ENCODE results near the gene ATXN1. TPM values are rescaled to one million over a fixed set of nuclear protein-coding genes. Genes with fewer than 3 reads are reported as not detected.

ATXN1 gene
- total RNA-seq, 1 experiment from 2014 or later = 5.6 TPM

DNA sequence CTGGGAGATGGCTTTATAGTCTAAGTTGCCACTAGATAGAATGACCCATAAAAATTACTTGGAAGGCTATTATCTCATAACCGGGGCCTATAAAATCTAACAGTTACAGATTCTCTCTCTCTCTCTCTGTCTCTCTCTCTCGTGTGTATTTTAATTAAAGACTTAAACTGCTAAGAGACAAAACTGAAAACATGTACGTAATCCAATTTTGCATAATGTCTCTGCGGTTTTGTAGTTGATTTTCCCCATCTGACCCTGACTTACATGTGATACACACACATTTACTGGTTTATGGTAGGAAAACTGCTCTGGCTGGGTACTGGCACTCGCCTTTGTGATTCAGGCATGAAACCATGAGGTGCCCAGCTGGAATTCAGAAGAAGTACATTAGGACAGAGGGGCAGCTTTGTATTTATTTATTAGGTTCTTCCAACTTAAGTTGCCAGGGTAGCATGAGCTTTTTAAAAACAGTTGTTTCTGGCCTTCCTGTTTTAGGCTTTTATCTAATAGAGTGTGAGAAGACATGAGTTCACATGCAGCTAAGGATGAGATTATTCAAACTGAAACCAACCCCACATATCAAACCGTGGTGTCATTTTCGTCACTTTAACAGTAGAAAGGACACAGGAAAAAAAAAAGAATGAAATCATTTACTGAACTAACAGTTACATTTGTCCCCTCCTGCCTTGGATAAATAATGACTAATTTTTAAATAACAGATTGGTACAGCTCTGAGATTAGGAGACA is 340.4 kb downstream of the ATXN1 start:
- Histone ChIP-seq H3K56ac (ENCODE audit: insufficient read length, low read depth, low read length) (no peak overlapping the region), H2BK120ac (ENCODE audit: low read depth, low read length, poor library complexity, severe bottlenecking) (no peak overlapping the region), H4K91ac (ENCODE audit: insufficient read length, low read depth, low read length) (no peak overlapping the region), H2BK15ac (ENCODE audit: low read depth, low read length) (no peak overlapping the region), H3K9me3 (ENCODE audit: control insufficient read depth, low read depth, low read length) (no peaks in the 10 kb centered on the region), H3K9ac (ENCODE audit: extremely low read depth, insufficient read length, low read length) (no peak overlapping the region), H3K27me3 (ENCODE audit: insufficient read depth, low read length) (no peaks in the 10 kb centered on the region), H2BK5ac (ENCODE audit: insufficient read length, low read length) (no peak overlapping the region), H3K4me2 (ENCODE audit: insufficient read depth, insufficient read length, low read length) (no peak overlapping the region), H3K4me1 (ENCODE audit: insufficient read depth, low read length) (peaks cover 5% of the 10 kb centered on the region; the same call in 1 of the 2 replicates), H3K23me2 (ENCODE audit: insufficient read length, low read depth, low read length, poor library complexity, severe bottlenecking) (no peaks in the 10 kb centered on the region), H3K4ac (ENCODE audit: low read depth, low read length) (no peak overlapping the region), H4K8ac (replicated peaks; ENCODE audit: insufficient read length, low read depth, low read length) (no peak overlapping the region), H3K14ac (ENCODE audit: insufficient read depth, low read length) (no peak overlapping the region), H4K20me1 (ENCODE audit: control insufficient read depth, insufficient read depth, insufficient read length) (no peaks in the 10 kb centered on the region), H2BK20ac (ENCODE audit: low read depth, low read length, poor library complexity, severe bottlenecking) (no peak overlapping the region), H2BK12ac (ENCODE audit: insufficient read length, low read depth, low read length) (no peak overlapping the region), H4K5ac (ENCODE audit: insufficient read length, low read depth, low read length) (no peak overlapping the region), H3K18ac (ENCODE audit: insufficient read length, low read depth, low read length) (no peak overlapping the region), H3K27ac (ENCODE audit: insufficient read length, low read depth, low read length) (no peak overlapping the region), H3K79me1 (ENCODE audit: insufficient read depth, low read depth, low read length, poor library complexity, severe bottlenecking) (no peaks in the 10 kb centered on the region), H2AFZ (ENCODE audit: low read length) (no peak overlapping the region), H3K23ac (ENCODE audit: insufficient read length, low read depth, low read length) (no peak overlapping the region), H2AK5ac (ENCODE audit: insufficient read length, low read length) (no peak overlapping the region), H3T11ph (ENCODE audit: low read length) (no peak overlapping the region), H3K79me2 (ENCODE audit: insufficient read depth, low read length) (no peaks in the 10 kb centered on the region)
- Mint-ChIP-seq H3K27ac (peak overlapping the region in 1 of 3 experiments; percentile 52; a peak in 2 of 7 replicates), H3K4me1 (peaks cover 21 to 32% of the 10 kb centered on the region in 2 experiments), H3K4me3 (no peak overlapping the region), H3K9me3 (no peaks in the 10 kb centered on the region), H3K36me3 (ENCODE audit: insufficient read depth in 1 of 3, low read depth in 3 of 3) (no peaks in the 10 kb centered on the region), H3K27me3 (ENCODE audit: low read depth) (no peaks in the 10 kb centered on the region)
- no CpG with 5 or more reads among the region's 7 CpGs for WGBS (ENCODE audit: extremely low coverage, insufficient read length, low lambda C conversion rate)
- no peak for TF ChIP-seq CTCF (conservative IDR thresholded peaks at IDR 0.05)
- no peak for DNase-seq
